Fibroblast of skin of abdomen (primary cell): ENCODE data around the gene KCTD19. TPM values are rescaled to one million over a fixed set of nuclear protein-coding genes. Genes with fewer than 3 reads are reported as not detected.
"Not testable (repeated sequence)": the region's sequence is repeated elsewhere in the genome, so short reads cannot be mapped to it uniquely, and the experiment has no call there.

Source experiments
- DNase-seq: peaks from one replicate; pipeline ENCODE4 v3.0.0-alpha.2; 2013
- polyA plus RNA-seq, 2 experiments: library from polyadenylated mRNA; unstranded; fragments of 120-200 nt; gene quantifications; one replicate each; pipeline ENCODE4 v1.2.1, GENCODE V29; 2013; ENCODE audit not compliant: insufficient read length in 2 of 2

Gene KCTD19
- polyA plus RNA-seq (2013, experiment 1 of 2; ENCODE audit: insufficient read length): 0.12 TPM
- 0.40 TPM for polyA plus RNA-seq (2013, experiment 2 of 2; ENCODE audit: insufficient read length)

DNA sequence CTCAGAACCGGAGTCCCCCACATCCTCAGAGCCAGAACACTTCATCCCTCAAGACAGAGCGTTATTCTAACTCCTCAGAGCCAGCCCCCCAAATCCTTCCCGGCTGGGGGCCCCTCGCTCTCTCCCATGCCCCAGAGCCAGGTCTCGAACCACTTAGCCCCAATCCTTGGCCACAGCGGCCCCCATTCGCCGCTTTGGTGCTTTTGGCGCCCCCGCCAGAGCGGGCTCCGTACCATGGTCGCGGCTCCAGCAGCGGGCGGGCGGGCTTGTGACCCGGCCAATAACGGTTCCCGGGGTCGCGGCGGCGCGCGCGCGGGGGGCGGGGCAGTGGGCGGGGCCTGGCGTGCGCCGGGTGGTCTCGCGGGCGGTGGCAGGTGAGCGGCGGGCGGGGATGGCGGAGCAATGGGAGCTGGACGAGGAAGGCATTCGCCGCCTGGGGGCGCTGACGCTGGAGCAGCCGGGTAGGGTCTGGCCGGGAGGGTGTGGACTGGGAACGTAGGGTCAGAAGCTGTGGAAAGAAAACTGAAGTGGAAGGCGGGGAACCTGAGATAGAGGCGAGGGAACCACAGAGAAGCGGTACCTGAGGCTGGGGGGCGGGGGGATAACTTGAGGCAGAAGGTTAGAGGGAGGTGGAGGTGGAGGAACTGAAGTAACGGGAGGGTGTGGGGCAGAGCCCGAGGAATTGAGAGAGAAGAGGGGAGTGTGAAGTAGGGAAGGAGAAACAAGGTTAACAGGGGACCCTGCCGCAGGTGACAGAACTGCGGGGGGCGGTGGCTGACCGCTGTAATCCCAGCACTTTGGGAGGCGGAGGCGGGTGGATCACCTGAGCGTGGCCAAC lies at the start of gene KCTD19, which contains the start of gene LRRC36:
Gene KCTD19 (minus strand): TSS at position 270 of the 838 bp plus-strand sequence. CDS start 34 bp downstream, at position 236.
Gene LRRC36 (plus strand): TSS at position 344 of the 838 bp plus-strand sequence. CDS start 48 bp downstream, at position 392.
- no peak for DNase-seq

GRCh38 chr16:67376012-67376411 lies 49.5 kb upstream of the KCTD19 start:
- not testable (repeated sequence) for DNase-seq

DNA sequence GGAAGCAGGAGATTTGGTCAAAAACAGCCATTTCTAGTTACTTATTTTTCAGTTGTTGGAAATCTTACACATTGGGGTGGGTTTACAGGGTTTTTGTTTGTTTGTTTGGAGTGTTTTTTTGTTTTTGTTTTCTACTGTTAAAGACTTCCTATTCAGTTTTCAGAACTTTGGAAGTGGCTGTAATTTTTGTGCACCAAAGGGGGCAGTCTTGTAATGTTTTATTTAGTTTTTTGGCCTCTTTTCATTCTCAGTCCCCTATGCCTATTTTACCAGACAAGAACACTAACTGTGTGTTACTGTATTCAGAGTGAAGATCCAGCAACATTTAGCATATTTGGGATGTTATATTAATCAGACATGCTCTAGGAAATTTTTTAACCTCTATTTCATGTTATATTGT lies 46.1 kb upstream of the KCTD19 start:
- no peak for DNase-seq

DNA sequence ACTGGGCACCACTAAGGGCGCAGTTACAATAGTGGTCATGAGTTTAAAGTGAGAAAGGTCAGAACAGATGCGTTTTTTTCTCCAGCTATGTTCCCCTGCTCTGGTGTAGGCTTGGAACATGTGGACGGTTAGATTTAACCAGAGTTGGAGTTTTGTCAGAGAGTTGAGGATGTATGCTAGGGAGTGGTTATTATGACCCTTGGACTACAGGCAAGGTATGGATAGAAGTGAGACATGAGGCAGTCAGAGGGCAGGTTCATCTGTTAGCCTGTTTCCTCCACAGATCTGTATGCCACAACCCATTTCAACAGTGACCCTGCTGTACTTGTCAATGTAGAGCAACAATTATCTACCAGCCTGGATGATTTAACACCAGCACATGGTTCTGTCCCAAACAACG lies 44.1 kb upstream of the KCTD19 start:
- no peak for DNase-seq

DNA sequence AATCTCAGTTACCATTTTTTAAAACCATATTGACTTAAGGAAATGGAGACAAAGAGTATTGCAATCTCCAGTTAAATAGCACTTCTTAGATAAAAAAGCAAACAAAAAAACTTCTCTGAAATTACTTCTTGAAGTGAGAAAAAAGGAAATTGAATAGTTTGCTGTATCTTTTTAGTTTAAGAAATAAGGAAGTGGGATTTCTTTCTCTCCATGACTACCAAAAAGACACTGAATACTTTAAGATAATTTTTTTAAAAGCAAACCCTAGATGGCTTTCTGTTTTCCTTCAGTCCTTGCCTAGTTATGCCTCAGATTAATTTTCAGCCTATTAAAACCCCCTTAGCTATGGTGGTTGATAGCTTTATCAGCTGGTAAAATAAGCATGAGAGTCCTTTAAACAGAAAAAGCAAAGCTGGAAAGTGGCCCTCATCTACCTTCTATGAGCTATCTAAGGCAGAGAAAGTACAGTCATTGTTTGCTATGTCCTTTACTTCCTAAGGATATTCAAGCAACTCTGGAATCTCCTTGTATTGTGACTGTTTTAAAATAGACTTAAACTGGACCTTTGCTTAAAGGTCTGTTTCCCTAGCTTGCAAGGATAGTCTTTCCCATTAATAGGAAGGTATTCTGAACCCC lies 38.2 kb upstream of the KCTD19 start:
- no peak for DNase-seq

DNA sequence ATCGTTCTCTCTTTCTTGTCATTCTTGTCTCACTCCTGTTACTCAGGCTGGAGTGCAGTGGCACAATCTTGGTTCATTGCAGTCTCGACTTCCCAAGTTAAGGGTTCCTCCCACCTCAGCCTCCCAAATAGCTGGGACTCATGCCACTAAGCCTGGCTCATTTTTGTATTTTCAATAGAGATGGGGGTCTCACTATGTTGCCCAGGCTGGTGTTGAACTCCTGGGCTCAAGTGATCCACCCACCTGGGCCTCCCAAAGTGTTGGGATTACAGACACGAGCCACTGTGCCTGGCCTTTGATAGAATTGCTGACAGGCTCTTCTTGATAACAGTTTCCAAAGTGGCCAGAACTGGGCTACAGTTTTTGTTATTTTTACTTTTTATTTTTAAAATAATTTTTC lies 34.5 kb upstream of the KCTD19 start:
- no peak for DNase-seq

DNA sequence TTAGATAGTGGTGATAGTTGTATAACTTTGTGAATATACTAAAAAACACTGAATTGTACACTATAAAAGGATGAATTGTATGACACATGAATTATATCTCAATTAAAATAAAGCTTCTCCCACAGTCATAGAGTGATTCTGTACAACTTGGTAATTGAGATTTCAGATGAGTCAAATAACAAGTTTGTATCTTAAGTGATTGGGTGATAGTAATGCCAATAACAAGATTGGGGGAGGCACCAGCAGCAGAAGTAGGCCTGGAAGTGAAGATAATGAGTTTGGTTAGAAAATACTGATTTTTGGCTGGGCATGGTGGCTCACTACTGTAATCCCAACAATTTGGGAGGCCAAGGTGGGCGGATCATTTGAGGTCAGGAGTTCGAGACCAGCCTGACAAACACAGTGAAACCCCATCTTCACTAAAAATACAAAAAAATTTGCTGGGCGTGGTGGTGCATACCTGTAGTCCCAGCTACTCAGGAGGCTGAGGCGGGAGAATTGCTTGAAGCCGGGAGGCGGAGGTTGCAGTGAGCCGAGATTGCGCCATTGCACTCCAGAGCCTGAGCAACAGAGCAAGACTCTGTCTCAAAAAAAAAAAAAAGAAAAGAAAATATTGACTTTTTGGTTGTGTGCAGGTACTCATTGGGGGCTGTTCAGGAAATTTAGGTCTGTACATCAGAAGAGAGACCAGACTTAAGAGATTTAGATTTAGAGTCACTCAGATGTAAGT lies 33.2 kb upstream of the KCTD19 start:
- DNase-seq: not testable (repeated sequence)

DNA sequence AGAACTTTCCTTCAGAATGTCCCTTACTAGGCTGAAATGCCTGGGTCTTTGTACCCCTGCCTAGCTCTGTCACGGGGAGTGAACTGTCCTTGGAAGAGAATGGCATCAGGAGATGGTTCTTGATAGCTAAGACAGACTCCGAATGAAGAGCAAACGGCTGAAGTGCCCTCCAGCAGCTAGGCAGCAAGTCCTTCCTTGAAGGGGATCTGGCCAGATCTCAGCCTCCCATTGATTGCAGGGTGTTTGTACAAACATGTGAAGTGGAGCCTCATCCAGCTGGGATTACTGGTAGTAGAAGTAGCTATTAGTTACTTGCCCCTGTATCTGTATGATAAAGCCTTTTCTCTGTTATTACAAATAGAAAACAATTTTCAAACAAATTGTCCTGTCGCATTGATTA lies 31.0 kb upstream of the KCTD19 start:
- no peak for DNase-seq

DNA sequence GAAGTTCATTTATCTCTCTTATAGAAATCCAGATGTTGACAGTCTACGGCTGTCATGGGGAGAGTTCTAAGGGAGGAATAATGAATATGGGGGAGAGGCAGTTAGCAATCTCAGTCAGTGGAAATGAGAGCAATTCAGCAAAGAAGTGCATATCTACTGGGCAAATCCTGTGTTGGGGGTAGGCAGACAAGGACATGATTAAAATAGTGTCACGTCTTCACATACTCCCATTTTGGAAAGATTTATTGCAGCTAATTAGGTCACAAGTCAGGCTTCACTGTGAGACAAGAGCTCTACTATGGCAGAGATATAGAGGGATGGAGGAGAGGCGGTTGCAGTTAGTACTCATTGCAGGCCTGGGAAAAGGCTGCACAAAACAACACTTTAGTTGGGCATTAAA lies 29.9 kb upstream of the KCTD19 start:
- no peak for DNase-seq

GRCh38 chr16:67352463-67352862 lies 25.9 kb upstream of the KCTD19 start:
- DNase-seq: not testable (repeated sequence)

GRCh38 chr16:67350324-67350723 lies 23.8 kb upstream of the KCTD19 start:
- no peak for DNase-seq

- DNase-seq: peak; percentile 18
Measured at GRCh38 chr16:67349172-67349571, 22.6 kb upstream of the KCTD19 start.

GRCh38 chr16:67346341-67346740 lies 19.8 kb upstream of the KCTD19 start:
- DNase-seq: no peak

DNA sequence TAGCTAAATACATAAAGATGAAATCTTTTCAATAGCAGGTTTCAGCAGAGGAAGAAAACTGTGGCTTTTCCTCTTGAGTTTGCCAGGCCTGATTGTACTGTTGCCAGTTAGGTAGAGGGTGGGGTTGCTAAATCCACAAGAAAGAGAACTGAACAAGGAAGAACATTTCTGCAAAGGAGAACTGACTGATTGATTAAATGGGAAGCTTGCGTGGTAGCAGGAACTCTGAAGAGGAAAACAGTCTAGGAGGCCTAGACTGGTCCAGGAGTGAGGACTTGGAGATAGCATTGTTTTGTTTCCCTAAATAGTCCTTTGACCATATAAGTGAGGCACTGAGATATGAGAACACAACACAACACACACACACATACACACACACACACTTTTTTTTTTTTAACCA lies 18.9 kb upstream of the KCTD19 start:
- no peak for DNase-seq

DNA sequence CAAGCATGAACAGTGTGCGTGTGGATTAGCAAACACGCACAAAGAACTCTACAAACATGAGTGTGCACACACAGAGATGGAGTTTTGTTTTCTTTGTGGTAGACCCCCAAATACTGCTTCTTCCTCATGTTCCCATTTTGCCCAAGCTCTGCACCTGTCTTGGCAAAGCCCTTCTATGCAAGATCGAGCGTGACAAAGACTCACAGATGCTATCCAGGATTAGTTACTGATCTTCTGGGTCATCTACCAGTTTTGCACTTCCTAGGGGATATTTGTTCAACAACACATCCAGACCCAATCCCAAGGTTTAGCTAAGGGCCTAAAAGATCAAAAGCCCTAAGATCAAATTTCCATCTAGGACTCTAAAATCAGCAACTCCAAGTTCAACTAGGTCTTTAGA lies 16.1 kb upstream of the KCTD19 start:
- DNase-seq: no peak

GRCh38 chr16:67341250-67341649 lies 14.7 kb upstream of the KCTD19 start:
- no peak for DNase-seq

GRCh38 chr16:67339453-67339852 lies 12.9 kb upstream of the KCTD19 start:
- peak; percentile 33 for DNase-seq

GRCh38 chr16:67336648-67337047 lies 10.1 kb upstream of the KCTD19 start:
- DNase-seq: no peak

DNA sequence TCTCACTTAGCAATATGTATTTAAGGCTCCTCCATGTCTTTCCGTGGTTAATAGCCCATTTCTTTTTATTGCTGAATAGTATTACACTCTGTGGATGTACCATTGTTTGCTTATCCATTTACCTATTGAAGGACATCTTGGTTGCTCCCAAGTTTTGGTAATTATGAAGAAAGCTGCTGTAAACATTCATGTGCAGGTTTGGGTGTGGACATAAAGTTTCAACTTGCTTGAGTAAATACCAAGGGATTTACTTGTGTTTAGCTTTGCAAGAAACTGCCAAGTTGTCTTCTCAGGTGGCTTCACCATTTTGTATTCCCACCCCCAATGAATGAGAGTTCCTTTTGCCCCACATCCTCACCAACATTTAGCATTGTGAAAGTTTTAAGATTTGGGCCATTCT lies 9.6 kb upstream of the KCTD19 start:
- no peak for DNase-seq

- DNase-seq: no peak
Measured at GRCh38 chr16:67333315-67333714, 6.8 kb upstream of the KCTD19 start.

DNA sequence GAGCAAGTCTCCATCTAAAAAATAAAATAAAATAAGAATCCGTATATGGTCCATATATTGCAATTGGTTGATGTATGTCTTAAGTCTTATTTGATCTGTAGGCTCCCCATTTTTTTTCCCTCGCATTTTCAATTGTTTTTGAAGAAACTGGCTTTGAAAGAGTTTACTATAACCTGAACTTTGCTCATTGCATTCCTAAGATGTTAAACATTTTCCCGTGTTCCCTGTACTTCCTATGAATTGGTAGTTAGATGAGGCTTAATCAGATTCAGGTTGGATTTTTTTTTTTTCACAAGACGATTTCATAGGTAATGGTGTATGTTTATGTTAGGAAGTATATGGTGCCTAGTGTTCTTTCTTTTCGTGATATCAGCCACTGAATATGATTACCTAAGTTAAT lies 3.4 kb upstream of the KCTD19 start:
- DNase-seq: no peak

DNA sequence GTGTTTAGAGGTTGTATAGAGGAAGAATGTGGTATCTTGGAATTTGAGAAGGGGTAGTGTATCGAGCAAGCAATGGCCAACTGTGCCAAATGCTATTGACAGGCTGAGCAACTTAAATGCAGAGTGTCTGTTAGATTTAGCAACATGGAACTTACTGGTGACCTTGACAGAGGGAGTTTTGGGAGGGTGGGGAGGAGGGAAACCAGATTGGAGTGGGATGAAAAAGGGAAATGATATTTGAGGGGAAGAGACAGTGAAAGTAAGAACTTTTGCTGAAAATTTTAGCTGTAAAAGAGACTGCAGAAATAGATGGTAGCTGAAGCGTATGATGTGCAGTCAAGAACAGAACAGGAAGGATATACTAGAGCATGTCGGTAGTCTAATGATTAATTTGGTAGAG lies 1.2 kb upstream of the KCTD19 start:
- DNase-seq: no peak

DNA sequence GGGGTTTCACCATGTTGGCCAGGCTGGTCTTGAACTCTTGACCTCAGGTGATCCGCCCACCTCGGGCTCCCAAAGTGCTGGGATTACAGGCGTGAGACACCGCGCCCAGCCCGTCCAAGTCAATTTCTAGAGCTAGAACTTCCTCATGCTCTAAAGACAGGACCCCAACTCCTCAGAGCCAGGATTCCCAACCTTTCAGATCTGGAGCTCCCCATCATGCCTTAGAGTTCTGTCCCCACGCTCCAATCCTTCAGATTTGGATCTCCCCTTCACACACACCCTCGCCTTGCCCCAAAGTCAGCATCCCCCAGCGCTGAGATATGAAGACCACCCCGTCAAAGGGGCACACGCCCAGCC lies 448 bp downstream of the KCTD19 start:
- DNase-seq: no peak
